SK-N-SH (cell line): Measurements from ENCODE around the gene CHCHD6.

Source experiments
- CTCF ChIP-seq: fragments of 200-600 bp; sonication (generic); IDR thresholded peaks from 2 replicates; pipeline ENCODE4 v1.6.1; 2017; ENCODE audit warnings: antibody characterized with exemption, mild to moderate bottlenecking, moderate library complexity
- EZH2phosphoT487 ChIP-seq: fragments of 200-600 bp; sonication (generic); IDR thresholded peaks from 2 replicates; pipeline ENCODE4 v1.6.1; 2017; ENCODE audit warnings: low read depth, mixed run types, mild to moderate bottlenecking, antibody characterized with exemption, moderate library complexity, borderline replicate concordance
- FOXJ3 ChIP-seq: sonication (generic); formaldehyde crosslinking; IDR thresholded peaks from 2 replicates; pipeline ENCODE4 v1.5.1; 2020; ENCODE audit warnings: mild to moderate bottlenecking, missing genetic modification reagents
- JUND ChIP-seq: IDR thresholded peaks from 2 replicates; pipeline ENCODE4 v1.4.0; 2012
- MEF2A ChIP-seq: IDR thresholded peaks from 2 replicates; pipeline ENCODE4 v1.4.0; 2012; ENCODE audit warnings: low read depth, borderline replicate concordance
- NFIC ChIP-seq: IDR thresholded peaks from 2 replicates; pipeline ENCODE4 v1.4.0; 2012; ENCODE audit warnings: borderline replicate concordance
- POLR2AphosphoS5 ChIP-seq: IDR thresholded peaks from 2 replicates; pipeline ENCODE4 v1.6.1; 2012; ENCODE audit warnings: low read depth, low read length
- REST ChIP-seq: IDR thresholded peaks from 2 replicates; pipeline ENCODE4 v1.6.1; 2012; ENCODE audit warnings: mild to moderate bottlenecking, low read depth, low read length, moderate library complexity
- TAF1 ChIP-seq: IDR thresholded peaks from 2 replicates; pipeline ENCODE4 v1.6.1; 2012; ENCODE audit warnings: low read depth, mild to moderate bottlenecking, low read length, moderate library complexity, borderline replicate concordance
- YY1 ChIP-seq: IDR thresholded peaks from 2 replicates; pipeline ENCODE4 v1.4.0; 2012; ENCODE audit warnings: low read depth, mild to moderate bottlenecking

GRCh38 chr3:126691765-126692164 is 12.3 kb upstream of the CHCHD6 start:
- TF ChIP-seq POLR2AphosphoS5 (no peak), CTCF (no peak), YY1 (no peak), JUND (no peak), EZH2phosphoT487 (no peak), FOXJ3 (CRISPR knock-in tag) (no peak), MEF2A (no peak), NFIC (no peak), TAF1 (no peak), REST (no peak)
